OCI-LY3 (cell line): ENCODE measurements around the gene TMEM51.

ENCODE experiments used
- EZH2phosphoT487 ChIP-seq: fragments of 200-600 bp; shearing (Covaris generic); IDR thresholded peaks from 2 replicates; pipeline ENCODE4 v1.6.1; 2018; ENCODE audit warnings: antibody characterized with exemption, mixed run types, low read depth
- TF ChIP-seq, protein P1 (sequence below): fragments of 200-600, 300-600 bp; sonication (generic); IDR thresholded peaks from 2 replicates; pipeline ENCODE4 v1.5.1; 2014; ENCODE audit warnings: antibody characterized with exemption, low read length, low read depth

DNA sequence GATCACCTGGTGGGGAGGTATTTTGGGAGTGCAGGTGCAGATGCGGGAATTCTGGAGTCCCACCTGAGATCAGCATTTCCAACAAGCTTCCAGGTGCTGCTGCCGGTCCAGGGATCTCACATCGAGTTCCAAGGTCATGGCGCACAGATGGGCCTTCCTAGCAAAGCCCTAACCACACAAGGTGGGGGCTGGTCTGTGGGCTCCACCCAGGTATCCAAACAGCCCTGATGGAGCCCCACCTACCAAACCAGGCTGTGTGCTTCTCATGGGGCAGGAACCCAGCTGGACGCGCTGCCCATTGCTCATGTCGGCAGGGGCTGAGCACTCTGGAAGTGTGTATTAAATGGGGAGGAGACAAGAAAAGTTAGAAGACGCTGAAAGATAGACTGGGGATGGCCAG lies 35.0 kb upstream of the TMEM51 start:
- TF ChIP-seq, protein P1, sequence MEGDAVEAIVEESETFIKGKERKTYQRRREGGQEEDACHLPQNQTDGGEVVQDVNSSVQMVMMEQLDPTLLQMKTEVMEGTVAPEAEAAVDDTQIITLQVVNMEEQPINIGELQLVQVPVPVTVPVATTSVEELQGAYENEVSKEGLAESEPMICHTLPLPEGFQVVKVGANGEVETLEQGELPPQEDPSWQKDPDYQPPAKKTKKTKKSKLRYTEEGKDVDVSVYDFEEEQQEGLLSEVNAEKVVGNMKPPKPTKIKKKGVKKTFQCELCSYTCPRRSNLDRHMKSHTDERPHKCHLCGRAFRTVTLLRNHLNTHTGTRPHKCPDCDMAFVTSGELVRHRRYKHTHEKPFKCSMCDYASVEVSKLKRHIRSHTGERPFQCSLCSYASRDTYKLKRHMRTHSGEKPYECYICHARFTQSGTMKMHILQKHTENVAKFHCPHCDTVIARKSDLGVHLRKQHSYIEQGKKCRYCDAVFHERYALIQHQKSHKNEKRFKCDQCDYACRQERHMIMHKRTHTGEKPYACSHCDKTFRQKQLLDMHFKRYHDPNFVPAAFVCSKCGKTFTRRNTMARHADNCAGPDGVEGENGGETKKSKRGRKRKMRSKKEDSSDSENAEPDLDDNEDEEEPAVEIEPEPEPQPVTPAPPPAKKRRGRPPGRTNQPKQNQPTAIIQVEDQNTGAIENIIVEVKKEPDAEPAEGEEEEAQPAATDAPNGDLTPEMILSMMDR = no peak
- no peak for TF ChIP-seq EZH2phosphoT487
